ENCODE data around the gene SORBS1.

GRCh38 chr10:95542761-95543160, 18.4 kb downstream of the SORBS1 start:
- TF ChIP-seq, protein P1, sequence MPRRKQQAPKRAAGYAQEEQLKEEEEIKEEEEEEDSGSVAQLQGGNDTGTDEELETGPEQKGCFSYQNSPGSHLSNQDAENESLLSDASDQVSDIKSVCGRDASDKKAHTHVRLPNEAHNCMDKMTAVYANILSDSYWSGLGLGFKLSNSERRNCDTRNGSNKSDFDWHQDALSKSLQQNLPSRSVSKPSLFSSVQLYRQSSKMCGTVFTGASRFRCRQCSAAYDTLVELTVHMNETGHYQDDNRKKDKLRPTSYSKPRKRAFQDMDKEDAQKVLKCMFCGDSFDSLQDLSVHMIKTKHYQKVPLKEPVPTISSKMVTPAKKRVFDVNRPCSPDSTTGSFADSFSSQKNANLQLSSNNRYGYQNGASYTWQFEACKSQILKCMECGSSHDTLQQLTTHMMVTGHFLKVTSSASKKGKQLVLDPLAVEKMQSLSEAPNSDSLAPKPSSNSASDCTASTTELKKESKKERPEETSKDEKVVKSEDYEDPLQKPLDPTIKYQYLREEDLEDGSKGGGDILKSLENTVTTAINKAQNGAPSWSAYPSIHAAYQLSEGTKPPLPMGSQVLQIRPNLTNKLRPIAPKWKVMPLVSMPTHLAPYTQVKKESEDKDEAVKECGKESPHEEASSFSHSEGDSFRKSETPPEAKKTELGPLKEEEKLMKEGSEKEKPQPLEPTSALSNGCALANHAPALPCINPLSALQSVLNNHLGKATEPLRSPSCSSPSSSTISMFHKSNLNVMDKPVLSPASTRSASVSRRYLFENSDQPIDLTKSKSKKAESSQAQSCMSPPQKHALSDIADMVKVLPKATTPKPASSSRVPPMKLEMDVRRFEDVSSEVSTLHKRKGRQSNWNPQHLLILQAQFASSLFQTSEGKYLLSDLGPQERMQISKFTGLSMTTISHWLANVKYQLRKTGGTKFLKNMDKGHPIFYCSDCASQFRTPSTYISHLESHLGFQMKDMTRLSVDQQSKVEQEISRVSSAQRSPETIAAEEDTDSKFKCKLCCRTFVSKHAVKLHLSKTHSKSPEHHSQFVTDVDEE (CRISPR knock-in tag; IDR thresholded peaks at IDR 0.05) = no peak
- TF ChIP-seq ZNF565 (CRISPR knock-in tag; conservative IDR thresholded peaks at IDR 0.05; ENCODE audit: low read depth) (no peak), TCF4 (CRISPR knock-in tag; IDR thresholded peaks at IDR 0.05; ENCODE audit: borderline replicate concordance) (no peak), BACH2 (CRISPR knock-in tag; IDR thresholded peaks at IDR 0.05; ENCODE audit: borderline replicate concordance) (no peak), ISL1 (CRISPR knock-in tag; IDR thresholded peaks at IDR 0.05) (no peak), ZNF8 (CRISPR knock-in tag; IDR thresholded peaks at IDR 0.05) (no peak), SNAI2 (CRISPR knock-in tag; IDR thresholded peaks at IDR 0.05) (no peak), ZFP30 (CRISPR knock-in tag; IDR thresholded peaks at IDR 0.05) (no peak), CREB5 (CRISPR knock-in tag; IDR thresholded peaks at IDR 0.05; ENCODE audit: low read depth) (no peak), PATZ1 (CRISPR knock-in tag; IDR thresholded peaks at IDR 0.05; ENCODE audit: borderline replicate concordance) (no peak), ZC3H10 (CRISPR knock-in tag; IDR thresholded peaks at IDR 0.05) (no peak), TOX (CRISPR knock-in tag; IDR thresholded peaks at IDR 0.05; ENCODE audit: borderline replicate concordance) (no peak)
- TF ChIP-seq, protein P2, sequence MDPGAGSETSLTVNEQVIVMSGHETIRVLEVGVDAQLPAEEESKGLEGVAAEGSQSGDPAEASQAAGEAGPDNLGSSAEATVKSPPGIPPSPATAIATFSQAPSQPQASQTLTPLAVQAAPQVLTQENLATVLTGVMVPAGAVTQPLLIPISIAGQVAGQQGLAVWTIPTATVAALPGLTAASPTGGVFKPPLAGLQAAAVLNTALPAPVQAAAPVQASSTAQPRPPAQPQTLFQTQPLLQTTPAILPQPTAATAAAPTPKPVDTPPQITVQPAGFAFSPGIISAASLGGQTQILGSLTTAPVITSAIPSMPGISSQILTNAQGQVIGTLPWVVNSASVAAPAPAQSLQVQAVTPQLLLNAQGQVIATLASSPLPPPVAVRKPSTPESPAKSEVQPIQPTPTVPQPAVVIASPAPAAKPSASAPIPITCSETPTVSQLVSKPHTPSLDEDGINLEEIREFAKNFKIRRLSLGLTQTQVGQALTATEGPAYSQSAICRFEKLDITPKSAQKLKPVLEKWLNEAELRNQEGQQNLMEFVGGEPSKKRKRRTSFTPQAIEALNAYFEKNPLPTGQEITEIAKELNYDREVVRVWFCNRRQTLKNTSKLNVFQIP (CRISPR knock-in tag; IDR thresholded peaks at IDR 0.05; ENCODE audit: borderline replicate concordance, low read depth) = no peak

Data from SK-N-SH treated with all-trans-retinoic acid at 6 μM for 48 hours (cell line).